H1 (cell line): ENCODE data around the gene IP6K1. TPM values are rescaled to one million over a fixed set of nuclear protein-coding genes. Genes with fewer than 3 reads are reported as not detected.

Experiments
- CTCF ChIA-PET: fragments of 300-600 bp; sonication (Branson Sonifier 250); formaldehyde crosslinking; loops from one replicate; lab custom pipeline; 2021; ENCODE audit not compliant: partially characterized antibody; lab: Charles Lee
- POLR2A ChIA-PET: fragments of 300-600 bp; sonication (Branson Sonifier 250); formaldehyde crosslinking; loops from one replicate; lab custom pipeline; 2021; ENCODE audit warnings: inconsistent platforms; ENCODE audit not compliant: partially characterized antibody; lab: Charles Lee
- DNase-seq, 2 experiments: peaks; one replicate each; pipeline versions ENCODE4 v3.0.0 to v3.0.0-alpha.2; 2010 to 2022; ENCODE audit warnings: low spot score in 2 of 2, low read depth in 1 of 2, mixed read lengths in 1 of 2
- FAIRE-seq: peaks from 2 replicates; lab custom pipeline; 2011; peaks lifted over from hg19 to GRCh38; lab: Jason Lieb, UNC
- H2AFZ ChIP-seq: 2 replicates; pipeline ENCODE4 v1.8.1; 2012; ENCODE audit warnings: low read length, inconsistent platforms
- H2AK5ac ChIP-seq: 2 replicates; pipeline ENCODE4 v1.6.1; 2013; ENCODE audit warnings: low read depth, low read length
- H2BK120ac ChIP-seq: replicated peaks from 2 replicates; pipeline ENCODE3; 2013; ENCODE audit warnings: low read depth, low read length, inconsistent platforms
- H2BK12ac ChIP-seq: 2 replicates; pipeline ENCODE4 v1.6.1; 2013; ENCODE audit warnings: low read depth, low read length
- H2BK15ac ChIP-seq: 2 replicates; pipeline ENCODE4 v1.6.1; 2013; ENCODE audit warnings: low read length
- H2BK20ac ChIP-seq: 2 replicates; pipeline ENCODE4 v1.6.1; 2013; ENCODE audit warnings: low read length
- H2BK5ac ChIP-seq: 2 replicates; pipeline ENCODE4 v1.6.1; 2013; ENCODE audit warnings: low read depth, low read length
- H3K14ac ChIP-seq: 2 replicates; pipeline ENCODE4 v1.6.1; 2013; ENCODE audit warnings: inconsistent platforms; ENCODE audit not compliant: insufficient read length
- H3K18ac ChIP-seq: 2 replicates; pipeline ENCODE4 v1.6.1; 2013; ENCODE audit warnings: low read length; ENCODE audit errors: extremely low read depth
- H3K23ac ChIP-seq: 2 replicates; pipeline ENCODE4 v1.6.1; 2013; ENCODE audit warnings: inconsistent platforms; ENCODE audit not compliant: insufficient read length
- H3K23me2 ChIP-seq: 2 replicates; pipeline ENCODE4 v1.6.1; 2013; ENCODE audit warnings: low read depth, low read length
- H3K27ac ChIP-seq: 2 replicates; pipeline ENCODE4 v1.6.1; 2011; ENCODE audit warnings: low read depth, low read length, inconsistent platforms
- H3K27me3 ChIP-seq, 4 experiments: replicated peaks in 1 of 4; 1 replicate in 1 of 4; 2 replicates in 3 of 4; pipeline versions ENCODE4 v1.6.1 to v1.8.1; 2011 to 2013; ENCODE audit warnings: low read length in 3 of 4, mild to moderate bottlenecking in 3 of 4, inconsistent platforms in 2 of 4, mixed read lengths in 2 of 4, moderate library complexity in 1 of 4; ENCODE audit not compliant: control insufficient read depth in 3 of 4, insufficient read depth in 3 of 4; ENCODE audit errors: extremely low read depth in 1 of 4
- H3K36me3 ChIP-seq, 4 experiments: 2 replicates each; pipeline versions ENCODE4 v1.6.1 to v1.8.1; 2011 to 2013; ENCODE audit warnings: mild to moderate bottlenecking in 4 of 4, low read length in 3 of 4, moderate library complexity in 2 of 4, control low read depth in 1 of 4, inconsistent platforms in 1 of 4; ENCODE audit not compliant: insufficient read depth in 4 of 4, control insufficient read depth in 2 of 4
- H3K4ac ChIP-seq: replicated peaks from 2 replicates; pipeline ENCODE3; 2013; ENCODE audit warnings: low read length, low read depth, mixed read lengths, inconsistent platforms; ENCODE audit not compliant: insufficient read length
- H3K4me1 ChIP-seq, 4 experiments: replicated peaks in 1 of 4; 1 replicate in 1 of 4; 2 replicates in 3 of 4; pipeline versions ENCODE4 v1.6.1 to v1.8.1; 2011 to 2013; ENCODE audit warnings: low read length in 3 of 4, inconsistent platforms in 2 of 4, mixed read lengths in 1 of 4; ENCODE audit not compliant: insufficient read depth in 4 of 4, control insufficient read depth in 3 of 4
- H3K4me2 ChIP-seq, 2 experiments: 2 replicates each; pipeline versions ENCODE4 v1.6.1 to v1.8.1; 2011 to 2013; ENCODE audit warnings: low read depth in 2 of 2, low read length in 2 of 2, control low read depth in 1 of 2, inconsistent platforms in 1 of 2, mild to moderate bottlenecking in 1 of 2; ENCODE audit not compliant: insufficient read depth in 1 of 2
- H3K4me3 ChIP-seq, 4 experiments: fragments of 200-600, 300-600 bp in 1 of 4; sonication (generic), shearing (Covaris generic), sonication (Bioruptor Twin) in 1 of 4; 2 replicates each; pipeline versions ENCODE4 v1.5.1 to v1.8.1; 2011 to 2016; ENCODE audit warnings: low read length in 4 of 4, low read depth in 3 of 4, control low read depth in 2 of 4, inconsistent platforms in 2 of 4, mild to moderate bottlenecking in 2 of 4, mixed read lengths in 1 of 4, moderate library complexity in 1 of 4; ENCODE audit not compliant: insufficient read depth in 2 of 4; ENCODE audit errors: extremely low read depth in 1 of 4
- H3K56ac ChIP-seq: replicated peaks from 2 replicates; pipeline ENCODE3; 2013; ENCODE audit warnings: low read depth, mild to moderate bottlenecking, mixed read lengths, low read length, inconsistent platforms; ENCODE audit not compliant: insufficient read length
- H3K79me1 ChIP-seq: 2 replicates; pipeline ENCODE4 v1.6.1; 2013; ENCODE audit warnings: low read depth, low read length, control low read depth
- H3K79me2 ChIP-seq, 2 experiments: 2 replicates each; pipeline versions ENCODE4 v1.6.1 to v1.8.1; 2012 to 2013; ENCODE audit warnings: low read length in 2 of 2, mild to moderate bottlenecking in 2 of 2, inconsistent platforms in 1 of 2; ENCODE audit not compliant: insufficient read depth in 2 of 2, control insufficient read depth in 1 of 2
- H3K9ac ChIP-seq, 4 experiments: replicated peaks in 1 of 4; 1 replicate in 1 of 4; 2 replicates in 3 of 4; pipeline versions ENCODE4 v1.6.1 to v1.8.1; 2011 to 2013; ENCODE audit warnings: low read depth in 3 of 4, low read length in 3 of 4, control low read depth in 2 of 4, mild to moderate bottlenecking in 2 of 4, moderate library complexity in 2 of 4, inconsistent platforms in 1 of 4; ENCODE audit errors: extremely low read depth in 1 of 4
- H3K9me3 ChIP-seq, 2 experiments: 2 replicates each; pipeline versions ENCODE4 v1.6.1 to v1.8.1; 2012 to 2013; ENCODE audit warnings: mild to moderate bottlenecking in 2 of 2, moderate library complexity in 2 of 2, control low read depth in 1 of 2, inconsistent platforms in 1 of 2, low read depth in 1 of 2, low read length in 1 of 2, mixed read lengths in 1 of 2; ENCODE audit not compliant: insufficient read depth in 2 of 2
- H4K20me1 ChIP-seq, 2 experiments: replicated peaks in 1 of 2; 2 replicates each; pipeline versions ENCODE3 to v1.8.1; 2011 to 2013; ENCODE audit warnings: inconsistent platforms in 2 of 2, low read length in 2 of 2, mild to moderate bottlenecking in 1 of 2; ENCODE audit not compliant: insufficient read depth in 2 of 2, control insufficient read depth in 1 of 2
- H4K5ac ChIP-seq: 2 replicates; pipeline ENCODE4 v1.6.1; 2013; ENCODE audit warnings: low read length, low read depth, mixed read lengths, inconsistent platforms; ENCODE audit not compliant: insufficient read length
- H4K8ac ChIP-seq: 2 replicates; pipeline ENCODE4 v1.8.0; 2013; ENCODE audit warnings: mild to moderate bottlenecking, moderate library complexity, low read length, inconsistent platforms; ENCODE audit not compliant: insufficient read depth; ENCODE audit errors: extremely low read depth
- H4K91ac ChIP-seq: replicated peaks from 2 replicates; pipeline ENCODE3; 2013; ENCODE audit warnings: low read length, mixed read lengths, inconsistent platforms; ENCODE audit not compliant: insufficient read length
- EP300 ChIP-seq, 2 experiments: IDR thresholded peaks; 1 replicate in 1 of 2; 2 replicates in 1 of 2; pipeline ENCODE4 v1.6.1; 2011 to 2012; ENCODE audit warnings: low read depth in 2 of 2, low read length in 2 of 2, mild to moderate bottlenecking in 2 of 2, borderline replicate concordance in 1 of 2, inconsistent platforms in 1 of 2, moderate library complexity in 1 of 2
- GABPA ChIP-seq: IDR thresholded peaks from 2 replicates; pipeline ENCODE4 v1.6.1; 2011; ENCODE audit warnings: mild to moderate bottlenecking, low read length, moderate library complexity, borderline replicate concordance; ENCODE audit not compliant: insufficient read depth
- KDM1A ChIP-seq: fragments of 200-600, 300-600 bp; sonication (generic); IDR thresholded peaks from 2 replicates; pipeline ENCODE4 v1.7.1; 2016; ENCODE audit warnings: mild to moderate bottlenecking, low read length, borderline replicate concordance
- NRF1 ChIP-seq: IDR thresholded peaks from 2 replicates; pipeline ENCODE4 v1.6.1; 2011; ENCODE audit warnings: mild to moderate bottlenecking, low read depth, low read length, improper control_type of control experiment
- RAD21 ChIP-seq, 2 experiments: IDR thresholded peaks in 1 of 2; conservative IDR thresholded peaks in 1 of 2; 2 replicates each; pipeline ENCODE4 v1.6.1; 2011; ENCODE audit warnings: low read depth in 2 of 2, low read length in 2 of 2, improper control_type of control experiment in 1 of 2, inconsistent platforms in 1 of 2, mild to moderate bottlenecking in 1 of 2, moderate library complexity in 1 of 2
- RBBP5 ChIP-seq: IDR thresholded peaks from 2 replicates; pipeline ENCODE4 v1.7.1; 2012; ENCODE audit warnings: low read depth, mild to moderate bottlenecking, inconsistent platforms, low read length, moderate library complexity, borderline replicate concordance
- SIN3A ChIP-seq, 2 experiments: IDR thresholded peaks in 1 of 2; conservative IDR thresholded peaks in 1 of 2; 2 replicates each; pipeline ENCODE4 v1.6.1; 2011 to 2012; ENCODE audit warnings: low read length in 2 of 2, improper control_type of control experiment in 1 of 2, low read depth in 1 of 2, mild to moderate bottlenecking in 1 of 2
- WGBS, 2 experiments: shearing (Covaris generic) in 1 of 2; methylation state at CpG; one replicate each; pipeline versions ENCODE4 v1.1.6 to v1.1.7; 2013 to 2015; ENCODE audit warnings: low lambda C conversion rate in 2 of 2, mixed read lengths in 2 of 2, inconsistent platforms in 1 of 2, low coverage in 1 of 2, missing lambda C conversion rate in 1 of 2; ENCODE audit not compliant: insufficient replicate concordance in 2 of 2, insufficient coverage in 1 of 2, insufficient read length in 1 of 2; ENCODE audit errors: extremely low coverage in 1 of 2, missing lambda C conversion rate in 1 of 2; 5-methylcytosine and 5-hydroxymethylcytosine counted together
- polyA plus RNA-seq, 7 experiments: library from polyadenylated mRNA; depleted of rRNA in 3 of 7; stranded (reverse) in 5 of 7; unstranded in 2 of 7; fragments of >200 nt in 5 of 7; fragments of 200-250 nt in 2 of 7; gene quantifications; 1 replicate in 5 of 7; 2 replicates in 1 of 7; 4 replicates in 1 of 7; pipeline versions ENCODE4 v1.2.1 to v1.2.3, GENCODE V29; 2011 to 2013; ENCODE audit warnings: missing spikeins in 2 of 7, mixed read lengths in 2 of 7
- total RNA-seq: library from RNA; stranded (reverse); fragmentation: NEBNext Ultra II Directional; extraction: Animal tissue kit (Norgen Biotek cat#: 25700); gene quantifications from 2 replicates; pipeline ENCODE4 v1.2.1, GENCODE V29; 2021
- TF ChIP-seq, protein P1 (sequence below), 3 experiments: IDR thresholded peaks; 1 replicate in 2 of 3; 2 replicates in 1 of 3; pipeline versions ENCODE4 v1.5.1 to v1.6.1; 2011; ENCODE audit warnings: low read length in 3 of 3, mild to moderate bottlenecking in 3 of 3, inconsistent platforms in 2 of 3, low read depth in 1 of 3, moderate library complexity in 1 of 3; ENCODE audit not compliant: insufficient read depth in 1 of 3; ENCODE audit errors: control extremely low read depth in 1 of 3

IP6K1 gene
- total and polyA plus RNA-seq, 2 of the 8 experiments (the other 6 are each of a cell fraction or from before 2014, with no cell fraction given): 31.5 to 35.2 TPM

DNA sequence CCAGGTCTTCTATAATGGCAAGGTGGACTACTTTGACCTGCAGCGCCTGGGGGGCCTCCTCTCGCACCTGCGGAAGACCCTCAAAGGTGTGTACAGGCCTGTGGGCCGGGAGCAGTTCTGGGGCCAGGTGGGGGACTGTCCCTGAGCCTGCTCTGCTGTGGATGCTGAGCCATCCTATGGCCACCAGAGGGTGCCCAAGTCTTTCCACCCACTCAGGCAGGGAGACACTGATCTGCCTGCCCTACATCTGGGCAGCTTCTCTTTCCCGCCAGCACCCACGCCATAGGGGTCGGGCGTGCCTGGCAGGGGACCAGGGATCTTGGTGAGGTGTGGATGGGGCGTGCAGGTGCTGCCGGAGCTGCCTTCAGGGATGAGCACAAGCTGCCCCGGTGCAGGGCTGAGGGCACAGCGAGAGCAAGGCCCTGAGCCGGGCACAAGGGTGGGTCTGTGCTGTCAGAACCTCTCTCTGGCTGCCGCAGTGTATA, 82.9 kb downstream of the IP6K1 start:
- no peak overlapping the region for H3K23ac ChIP-seq
- no peak overlapping the region for H2AK5ac ChIP-seq
- no peaks in the 10 kb centered on the region for H3K79me2 ChIP-seq
- ChIA-PET POLR2A (interaction anchor here (1.1 to 5.7 kb wide), 5 partner anchors 9 to 51 kb away, joined by 3 to 57 read pairs (median 3); partner anchors contain the start of gene AMIGO3), CTCF (interaction anchor here (0.6 to 9.7 kb wide), 17 partner anchors 9 to 203 kb away, joined by 3 to 127 read pairs (median 3); partner anchors contain the start of genes AMIGO3 and GMPPB)
- no peaks in the 10 kb centered on the region for H3K27me3 ChIP-seq
- H3K79me1 ChIP-seq: no peaks in the 10 kb centered on the region
- H4K5ac ChIP-seq: no peak overlapping the region
- H4K91ac ChIP-seq: no peak overlapping the region
- H3K23me2 ChIP-seq: no peaks in the 10 kb centered on the region
- H2BK15ac ChIP-seq: no peak overlapping the region
- H3K36me3 ChIP-seq: peaks cover 4 to 5% (median 5%) of the 10 kb centered on the region in 4 experiments; a peak in 5 of 8 replicates
- no peak overlapping the region for H2AFZ ChIP-seq
- no peaks in the 10 kb centered on the region for H3K9me3 ChIP-seq
- H3K4ac ChIP-seq: no peak overlapping the region
- H3K4me2 ChIP-seq: no peak overlapping the region
- no peak overlapping the region for H4K8ac ChIP-seq
- H2BK120ac ChIP-seq: no peak overlapping the region
- H3K56ac ChIP-seq: no peak overlapping the region
- H3K27ac ChIP-seq: no peak overlapping the region
- peak overlapping the region; percentile 50; the same call in 1 of the 2 replicates for H2BK12ac ChIP-seq
- no peak for FAIRE-seq
- no peak overlapping the region for H2BK20ac ChIP-seq
- H3K18ac ChIP-seq: no peak overlapping the region
- H3K4me1 ChIP-seq: peaks cover 0 to 9% (median 5%) of the 10 kb centered on the region in 4 experiments; a peak in 5 of 7 replicates
- H3K4me3 ChIP-seq: no peak overlapping the region
- no peak overlapping the region for H3K9ac ChIP-seq
- WGBS, 2 experiments: 82% methylated on average over 14 of the region's 14 CpGs; no CpG with 5 or more reads in 1 of the 2 experiments
- no peak overlapping the region for H2BK5ac ChIP-seq
- peaks cover 0 to 15% of the 10 kb centered on the region in 2 experiments for H4K20me1 ChIP-seq
- no peak overlapping the region for H3K14ac ChIP-seq
- DNase-seq: peak in 1 of 2 experiments; percentile 76
- peak; percentile 48; the same call in 1 of the 2 replicates for TF ChIP-seq GABPA
- TF ChIP-seq RBBP5: no peak
- 0 out of 4 replicates have a peak, but pooled peaks of 1 of the 2 experiments have one; percentile 18 for TF ChIP-seq SIN3A (conservative IDR thresholded peaks at IDR 0.05 in 1 of 2, IDR thresholded peaks at IDR 0.05 in 1 of 2; ENCODE audit: low read depth in 1 of 2, low read length in 2 of 2)
- TF ChIP-seq NRF1: no peak
- TF ChIP-seq RAD21 (IDR thresholded peaks at IDR 0.05 in 1 of 2, conservative IDR thresholded peaks at IDR 0.05 in 1 of 2; ENCODE audit: low read depth in 2 of 2, low read length in 2 of 2): peak; percentile 88 to 91
- TF ChIP-seq, protein P1, sequence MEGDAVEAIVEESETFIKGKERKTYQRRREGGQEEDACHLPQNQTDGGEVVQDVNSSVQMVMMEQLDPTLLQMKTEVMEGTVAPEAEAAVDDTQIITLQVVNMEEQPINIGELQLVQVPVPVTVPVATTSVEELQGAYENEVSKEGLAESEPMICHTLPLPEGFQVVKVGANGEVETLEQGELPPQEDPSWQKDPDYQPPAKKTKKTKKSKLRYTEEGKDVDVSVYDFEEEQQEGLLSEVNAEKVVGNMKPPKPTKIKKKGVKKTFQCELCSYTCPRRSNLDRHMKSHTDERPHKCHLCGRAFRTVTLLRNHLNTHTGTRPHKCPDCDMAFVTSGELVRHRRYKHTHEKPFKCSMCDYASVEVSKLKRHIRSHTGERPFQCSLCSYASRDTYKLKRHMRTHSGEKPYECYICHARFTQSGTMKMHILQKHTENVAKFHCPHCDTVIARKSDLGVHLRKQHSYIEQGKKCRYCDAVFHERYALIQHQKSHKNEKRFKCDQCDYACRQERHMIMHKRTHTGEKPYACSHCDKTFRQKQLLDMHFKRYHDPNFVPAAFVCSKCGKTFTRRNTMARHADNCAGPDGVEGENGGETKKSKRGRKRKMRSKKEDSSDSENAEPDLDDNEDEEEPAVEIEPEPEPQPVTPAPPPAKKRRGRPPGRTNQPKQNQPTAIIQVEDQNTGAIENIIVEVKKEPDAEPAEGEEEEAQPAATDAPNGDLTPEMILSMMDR (IDR thresholded peaks at IDR 0.05; ENCODE audit: control extremely low read depth in 1 of 3, insufficient read depth in 1 of 3, low read depth in 1 of 3, low read length in 3 of 3): peak in 2 of 3 experiments; percentile 87 to 97; a peak in 3 of 4 replicates
- no peak for TF ChIP-seq EP300 (IDR thresholded peaks at IDR 0.05; ENCODE audit: borderline replicate concordance in 1 of 2, low read depth in 2 of 2, low read length in 2 of 2)
- TF ChIP-seq KDM1A: no peak
